Left cardiac atrium (tissue), 4 donors: ENCODE measurements around the gene HSPA13. TPM values are rescaled to one million over a fixed set of nuclear protein-coding genes. Genes with fewer than 3 reads are reported as not detected.
"Not testable (repeated sequence)": the region's sequence is repeated elsewhere in the genome, so short reads cannot be mapped to it uniquely, and the experiment has no call there.

Experiments
- ATAC-seq, 2 donors: fragments of 200-7000 bp; cut with Tn5 transposase; one replicate each; pipeline ENCODE4 v1.9.1; 2020; ENCODE audit warnings: mild to moderate bottlenecking in 2 of 2, moderate library complexity in 2 of 2
- DNase-seq: peaks from one replicate; pipeline ENCODE4 v3.0.0-alpha.2; 2020
- intact Hi-C, 2 donors: fragments of 100-400 bp; cut with DNase I; formaldehyde crosslinking; loops; one replicate each; pipeline versions ENCODE4 v1.14.1 to v1.15.1; 2022 to 2023
- total RNA-seq, 2 donors: library from RNA; stranded (reverse); fragmentation: NEBNext Ultra II Directional; extraction: Animal tissue kit (Norgen Biotek cat#: 25700); gene quantifications; one replicate each; pipeline ENCODE4 v1.2.1, GENCODE V29; 2021
- donor health status: DM: no; HTN: yes; CAD: no.
- donor health status: DM: no; HTN: yes; CAD: no; lungs with severe emphysema.
- donor health status: DM: yes; HTN: yes; CAD: no.
- donor health status: Dilated cardiomyopathy.

The HSPA13 gene
- total RNA-seq, 2 donors from 2014 or later: 17.6 to 27.4 TPM

DNA sequence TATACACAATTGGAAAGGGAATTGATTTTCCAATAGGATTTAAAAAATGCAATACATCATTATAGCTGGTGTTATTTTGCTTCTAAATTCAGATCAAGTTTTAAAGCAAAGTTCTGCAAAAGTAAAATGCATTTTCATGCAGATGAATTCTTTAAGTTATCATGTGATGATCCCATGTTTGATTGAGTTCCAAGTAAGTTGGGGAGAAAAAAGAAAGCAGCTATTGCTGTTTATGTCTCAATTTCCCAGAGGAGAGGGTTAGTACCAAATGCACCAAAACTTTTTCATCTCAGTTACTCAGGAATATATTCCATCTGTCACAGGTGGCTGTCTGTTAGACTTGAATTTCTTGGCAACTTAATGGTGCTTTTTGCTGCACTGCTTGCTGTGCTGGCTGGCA is 29.7 kb downstream of the HSPA13 start:
- ATAC-seq (no peak), DNase-seq (no peak)
- intact Hi-C loops: no loop called here

DNA sequence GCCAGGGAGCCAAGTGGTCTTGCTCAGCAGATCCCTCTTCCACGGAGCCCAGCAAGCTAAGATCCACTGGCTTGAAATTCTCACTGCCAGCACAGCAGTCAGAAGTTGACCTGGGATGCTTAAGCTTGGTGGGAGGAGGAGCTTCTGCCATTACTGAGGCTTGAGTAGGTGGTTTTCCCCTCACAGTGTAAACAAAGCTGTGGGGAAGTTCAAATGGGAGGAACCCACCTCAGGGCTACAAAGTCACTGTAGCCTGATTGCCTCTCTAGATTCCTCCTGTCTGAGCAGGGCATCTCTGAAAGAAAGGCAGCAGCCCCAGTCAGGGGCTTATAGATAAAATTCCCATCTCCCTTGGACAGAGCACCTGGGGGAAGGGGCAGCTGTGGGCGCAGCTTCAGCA is 55.6 kb downstream of the HSPA13 start:
- intact Hi-C loops, ATAC-seq, DNase-seq: not testable (repeated sequence)

DNA sequence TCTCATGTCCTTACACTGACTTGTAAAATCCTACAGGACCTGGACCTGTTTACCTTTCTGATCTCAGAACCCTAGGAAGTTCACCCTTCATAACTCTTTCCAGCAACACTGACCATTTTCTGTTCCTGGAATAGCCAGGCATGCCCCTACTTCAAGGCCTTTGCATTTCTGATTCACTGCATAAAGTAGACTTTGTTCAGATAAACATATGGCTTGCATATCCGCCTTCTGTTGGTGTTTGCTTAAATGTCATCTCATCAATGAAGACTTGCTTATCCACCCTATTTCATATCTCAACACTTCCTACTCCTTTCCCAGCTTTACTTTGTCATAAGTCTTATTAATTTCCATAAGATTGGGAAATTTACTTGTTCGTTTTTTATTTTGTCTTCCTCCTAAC is 57.4 kb downstream of the HSPA13 start:
- DNase-seq (no peak), ATAC-seq (no peak)
- intact Hi-C loops: no loop called here

Other genes with a start within 250 kb of the HSPA13 start
- not detected for gene LIPI, start 172.2 kb downstream of the HSPA13 start, total RNA-seq
- gene RBM11, start 167.0 kb downstream of the HSPA13 start, total RNA-seq: 1 to 10 TPM in 1 of 2 donors, under 1 TPM in 1; 0.41 to 1.2 TPM
- 1 to 10 TPM; 3.8 to 4.8 TPM for gene SAMSN1, start 163.2 kb upstream of the HSPA13 start, total RNA-seq